GM21390 (cell line): ENCODE results near the gene PYHIN1.

Experiments
- ATAC-seq: cut with Tn5 transposase; IDR thresholded peaks from one replicate; pipeline ENCODE4 v1.9.1; 2021; ENCODE audit not compliant: unreplicated experiment

Gene PYHIN1

DNA sequence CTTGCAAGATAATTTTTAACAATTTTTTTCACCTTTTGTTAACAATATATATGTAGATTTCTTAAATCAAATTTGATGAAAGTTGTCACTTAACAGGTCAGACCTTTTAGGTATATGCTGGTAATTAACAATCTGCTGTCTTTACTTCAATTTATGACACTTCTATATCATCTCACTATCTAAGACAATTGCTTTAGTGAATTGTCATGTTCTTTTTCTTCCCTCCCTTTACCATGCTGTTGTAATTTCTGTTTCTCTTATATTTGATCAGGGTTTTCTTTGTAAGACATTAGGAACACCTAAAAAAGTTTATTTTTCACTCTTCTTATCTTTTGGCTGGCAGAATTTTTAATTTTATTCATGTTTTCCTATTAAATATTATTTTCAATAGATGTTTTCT, 80.4 kb downstream of the PYHIN1 start:
- ATAC-seq: no peak

DNA sequence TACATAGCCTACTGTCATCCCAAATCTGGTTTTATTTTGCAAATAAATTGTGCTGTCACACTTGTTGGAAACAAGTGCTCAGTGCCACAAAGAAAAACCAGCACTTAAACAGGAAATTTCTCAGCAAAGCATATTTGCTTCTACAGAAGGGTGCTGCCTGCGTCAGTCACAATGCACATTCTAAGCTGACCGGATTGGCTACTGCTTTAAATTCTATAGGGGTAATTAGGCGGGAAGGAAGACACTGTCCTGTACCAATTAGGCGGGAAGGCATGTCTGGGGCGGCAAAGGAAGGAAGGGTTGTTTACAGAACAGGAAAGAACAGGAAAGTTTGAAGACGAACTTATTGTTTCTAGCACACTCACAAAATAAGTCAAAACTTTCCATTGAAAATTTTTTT, 81.1 kb downstream of the PYHIN1 start:
- peak; percentile 33 for ATAC-seq

DNA sequence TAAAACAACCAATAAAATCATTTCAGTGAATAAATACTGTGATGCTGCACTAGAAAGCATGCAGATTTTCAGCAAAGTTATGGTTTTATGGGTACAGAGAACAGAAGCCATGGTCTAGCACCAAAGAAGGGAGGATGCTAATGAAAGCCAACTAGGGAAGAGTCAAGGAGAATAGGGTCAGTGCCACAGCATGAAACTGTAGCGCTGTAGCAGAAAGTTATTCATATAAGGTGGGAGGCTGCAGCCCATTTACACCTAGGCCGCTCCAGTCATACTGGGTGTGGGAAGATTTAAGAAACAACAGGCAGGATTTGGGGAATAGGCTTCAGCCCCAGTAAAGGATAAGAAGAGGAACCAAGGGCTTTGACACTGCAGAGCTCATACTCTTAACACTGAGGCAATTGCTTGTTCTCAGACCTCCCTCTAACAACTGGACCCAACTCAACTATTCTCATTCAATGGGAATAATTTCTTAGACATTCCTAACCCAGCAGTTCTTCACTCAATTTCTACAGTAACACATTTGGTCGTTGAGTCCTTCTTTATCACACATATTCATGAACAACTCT, 82.7 kb downstream of the PYHIN1 start:
- no peak for ATAC-seq

DNA sequence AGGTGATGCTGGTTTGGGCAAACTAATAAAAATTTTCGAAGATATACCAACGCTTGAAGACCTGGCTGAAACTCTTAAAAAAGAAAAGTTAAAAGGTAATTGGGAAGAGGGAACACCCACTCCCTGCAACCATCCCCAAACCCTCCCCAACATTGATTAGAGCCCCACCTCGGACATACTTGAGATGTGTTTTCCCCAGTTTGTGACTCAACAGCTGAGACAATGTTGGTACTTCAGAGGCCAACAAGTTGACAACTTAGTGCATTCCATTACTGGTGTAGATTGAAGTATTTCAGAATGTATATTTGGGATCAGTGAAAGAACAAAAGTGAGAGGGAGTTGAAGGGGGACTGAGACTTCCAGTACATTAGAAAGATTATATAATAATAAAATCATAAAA, 83.5 kb downstream of the PYHIN1 start:
- ATAC-seq: no peak

DNA sequence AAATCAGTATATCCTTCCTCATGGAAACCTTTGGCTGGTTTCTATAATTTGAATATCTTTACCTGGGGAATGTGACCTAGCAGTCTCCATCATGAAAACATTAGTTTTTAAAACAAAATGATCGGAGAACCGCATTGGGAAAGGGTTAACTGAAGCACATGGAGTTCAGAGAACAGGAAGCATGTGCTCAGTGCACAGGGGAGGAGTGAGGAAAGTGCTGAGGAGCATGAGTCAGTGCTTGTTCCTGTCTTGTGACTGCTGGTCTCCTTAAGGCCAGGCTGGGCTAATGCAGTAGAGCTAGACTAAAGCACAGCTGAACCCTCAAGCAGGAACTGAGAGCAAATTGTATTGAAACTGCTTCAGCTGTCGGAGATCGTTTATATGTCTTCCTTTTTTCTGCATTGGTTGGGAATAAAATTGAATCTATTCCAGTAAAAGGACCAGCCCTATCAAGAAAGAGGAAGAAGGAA, 84.1 kb downstream of the PYHIN1 start:
- peak; percentile 94 for ATAC-seq

DNA sequence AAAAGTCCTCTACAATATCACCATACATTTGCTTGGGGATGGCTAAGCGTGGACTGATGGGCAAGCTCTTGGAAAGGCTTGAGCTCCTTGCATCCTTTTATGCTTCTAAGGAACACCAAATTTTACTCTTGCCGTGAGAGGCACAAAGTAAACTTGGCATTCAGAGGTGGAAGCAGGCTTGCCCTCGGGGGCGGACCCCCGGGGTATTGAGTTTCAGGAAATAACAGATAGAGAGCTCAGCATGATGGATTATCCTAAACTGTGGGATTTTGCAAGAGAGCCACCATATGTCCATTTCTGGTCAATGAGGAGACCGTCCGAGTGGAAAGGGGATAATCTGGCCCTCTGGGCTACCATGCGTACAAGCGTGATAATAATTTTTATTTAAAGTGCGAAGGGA, 92.4 kb downstream of the PYHIN1 start:
- ATAC-seq: no peak

DNA sequence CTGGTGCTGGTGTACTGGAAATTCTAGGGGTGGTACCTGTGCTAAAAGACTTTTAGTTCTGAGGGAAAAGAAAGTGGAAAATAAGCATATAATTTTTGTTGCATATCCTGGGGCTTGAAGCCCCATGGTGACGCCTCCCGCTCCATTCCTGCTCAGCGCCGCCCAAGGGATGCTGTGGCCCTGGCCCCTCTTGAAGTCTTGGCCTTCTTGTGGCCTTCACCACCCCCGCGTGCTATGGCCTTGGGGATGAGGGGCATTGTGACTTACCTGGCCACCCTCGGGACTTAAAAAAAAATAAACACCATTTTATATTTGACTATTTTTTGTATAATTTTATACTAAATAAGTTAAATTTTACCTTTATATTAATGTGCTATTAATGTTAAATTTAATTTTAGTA, 93.7 kb downstream of the PYHIN1 start:
- ATAC-seq: no peak
